Muscle layer of duodenum (tissue), 2 donors: ENCODE results near the gene COL25A1.

Experiments used
- H3K27ac ChIP-seq: one replicate; pipeline ENCODE4 v1.7.0; 2013; ENCODE audit warnings: mild to moderate bottlenecking, low read length
- H3K27me3 ChIP-seq: one replicate; pipeline ENCODE4 v1.7.0; 2013; ENCODE audit warnings: low read depth, mild to moderate bottlenecking, control low read depth, low read length
- H3K36me3 ChIP-seq, 2 donors: one replicate each; pipeline ENCODE4 v1.7.0; 2013; ENCODE audit warnings: low read length in 2 of 2, control low read depth in 1 of 2, mild to moderate bottlenecking in 1 of 2; ENCODE audit not compliant: insufficient read depth in 2 of 2, control insufficient read depth in 1 of 2
- H3K4me1 ChIP-seq, 2 donors: one replicate each; pipeline ENCODE4 v1.7.0; 2013; ENCODE audit warnings: low read length in 2 of 2, mild to moderate bottlenecking in 2 of 2, control low read depth in 1 of 2, moderate library complexity in 1 of 2; ENCODE audit not compliant: insufficient read depth in 2 of 2, control insufficient read depth in 1 of 2
- H3K4me3 ChIP-seq, 2 donors: one replicate each; pipeline ENCODE4 v1.7.0; 2013; ENCODE audit warnings: low read length in 2 of 2, low read depth in 1 of 2, mild to moderate bottlenecking in 1 of 2
- H3K9me3 ChIP-seq, 2 donors: one replicate each; pipeline ENCODE4 v1.7.0; 2013; ENCODE audit warnings: low read length in 2 of 2, control low read depth in 1 of 2, mild to moderate bottlenecking in 1 of 2; ENCODE audit not compliant: control insufficient read depth in 1 of 2
- donor health status: healthy.

Gene COL25A1

GRCh38 chr4:109166126-109166525 is 136.3 kb downstream of the COL25A1 start:
- H3K4me3 ChIP-seq = no peak overlapping the region
- H3K27ac ChIP-seq = no peak overlapping the region
- no peaks in the 10 kb centered on the region for H3K27me3 ChIP-seq
- H3K36me3 ChIP-seq = no peaks in the 10 kb centered on the region
- H3K4me1 ChIP-seq = no peaks in the 10 kb centered on the region
- H3K9me3 ChIP-seq = no peaks in the 10 kb centered on the region

GRCh38 chr4:109164011-109164410 is 138.4 kb downstream of the COL25A1 start:
- Histone ChIP-seq H3K27me3 (no peaks in the 10 kb centered on the region), H3K4me1 (no peaks in the 10 kb centered on the region), H3K36me3 (no peaks in the 10 kb centered on the region), H3K4me3 (no peak overlapping the region), H3K9me3 (no peaks in the 10 kb centered on the region), H3K27ac (no peak overlapping the region)

GRCh38 chr4:109163493-109163892 is 139.0 kb downstream of the COL25A1 start:
- H3K4me3 ChIP-seq = no peak overlapping the region
- no peaks in the 10 kb centered on the region for H3K36me3 ChIP-seq
- H3K27ac ChIP-seq = no peak overlapping the region
- no peaks in the 10 kb centered on the region for H3K9me3 ChIP-seq
- H3K4me1 ChIP-seq = no peaks in the 10 kb centered on the region
- no peaks in the 10 kb centered on the region for H3K27me3 ChIP-seq

GRCh38 chr4:109162759-109163158 is 139.7 kb downstream of the COL25A1 start:
- H3K4me1 ChIP-seq = no peaks in the 10 kb centered on the region
- no peaks in the 10 kb centered on the region for H3K36me3 ChIP-seq
- H3K4me3 ChIP-seq = no peak overlapping the region
- H3K27me3 ChIP-seq = no peaks in the 10 kb centered on the region
- H3K27ac ChIP-seq = no peak overlapping the region
- no peaks in the 10 kb centered on the region for H3K9me3 ChIP-seq

- no peaks in the 10 kb centered on the region for H3K36me3 ChIP-seq
- no peaks in the 10 kb centered on the region for H3K4me1 ChIP-seq
- no peak overlapping the region for H3K4me3 ChIP-seq
- H3K27me3 ChIP-seq = no peaks in the 10 kb centered on the region
- H3K9me3 ChIP-seq = no peaks in the 10 kb centered on the region
- H3K27ac ChIP-seq = no peak overlapping the region
Measured at GRCh38 chr4:109160494-109160893, 142.0 kb downstream of the COL25A1 start.

GRCh38 chr4:109157696-109158095 is 144.8 kb downstream of the COL25A1 start:
- H3K27me3 ChIP-seq = no peaks in the 10 kb centered on the region
- no peaks in the 10 kb centered on the region for H3K4me1 ChIP-seq
- H3K4me3 ChIP-seq = no peak overlapping the region
- no peaks in the 10 kb centered on the region for H3K36me3 ChIP-seq
- no peak overlapping the region for H3K27ac ChIP-seq
- no peaks in the 10 kb centered on the region for H3K9me3 ChIP-seq

GRCh38 chr4:109157205-109157604 is 145.3 kb downstream of the COL25A1 start:
- Histone ChIP-seq H3K36me3 (no peaks in the 10 kb centered on the region), H3K9me3 (no peaks in the 10 kb centered on the region), H3K27me3 (no peaks in the 10 kb centered on the region), H3K4me1 (no peaks in the 10 kb centered on the region), H3K27ac (no peak overlapping the region), H3K4me3 (no peak overlapping the region)

GRCh38 chr4:109156356-109156755 is 146.1 kb downstream of the COL25A1 start:
- no peaks in the 10 kb centered on the region for H3K27me3 ChIP-seq
- no peak overlapping the region for H3K4me3 ChIP-seq
- no peaks in the 10 kb centered on the region for H3K36me3 ChIP-seq
- H3K4me1 ChIP-seq = no peaks in the 10 kb centered on the region
- no peaks in the 10 kb centered on the region for H3K9me3 ChIP-seq
- H3K27ac ChIP-seq = no peak overlapping the region

- Histone ChIP-seq H3K4me3 (no peak overlapping the region), H3K36me3 (no peaks in the 10 kb centered on the region), H3K4me1 (no peaks in the 10 kb centered on the region), H3K27ac (no peak overlapping the region), H3K9me3 (no peaks in the 10 kb centered on the region), H3K27me3 (no peaks in the 10 kb centered on the region)
Measured at GRCh38 chr4:109155682-109156283, 146.7 kb downstream of the COL25A1 start.

- H3K27ac ChIP-seq = no peak overlapping the region
- no peaks in the 10 kb centered on the region for H3K36me3 ChIP-seq
- no peaks in the 10 kb centered on the region for H3K9me3 ChIP-seq
- H3K27me3 ChIP-seq = no peaks in the 10 kb centered on the region
- H3K4me3 ChIP-seq = no peak overlapping the region
- H3K4me1 ChIP-seq = no peaks in the 10 kb centered on the region
Measured at GRCh38 chr4:109155084-109155483, 147.4 kb downstream of the COL25A1 start.

- Histone ChIP-seq H3K27me3 (no peaks in the 10 kb centered on the region), H3K27ac (no peak overlapping the region), H3K9me3 (no peaks in the 10 kb centered on the region), H3K4me3 (no peak overlapping the region), H3K4me1 (no peaks in the 10 kb centered on the region), H3K36me3 (no peaks in the 10 kb centered on the region)
Measured at GRCh38 chr4:109154424-109154823, 148.0 kb downstream of the COL25A1 start.

- Histone ChIP-seq H3K4me1 (no peaks in the 10 kb centered on the region), H3K27me3 (no peaks in the 10 kb centered on the region), H3K9me3 (no peaks in the 10 kb centered on the region), H3K27ac (no peak overlapping the region), H3K36me3 (no peaks in the 10 kb centered on the region), H3K4me3 (no peak overlapping the region)
Measured at GRCh38 chr4:109149836-109150235, 152.6 kb downstream of the COL25A1 start.
